OCI-LY1 (cell line): ENCODE data around the gene ZEB1.

ENCODE experiments used
- EZH2 ChIP-seq: fragments of 200-600 bp; sonication (generic), shearing (Covaris generic); IDR thresholded peaks from 2 replicates; pipeline ENCODE4 v1.8.0; 2017; ENCODE audit warnings: borderline replicate concordance, mixed run types, mild to moderate bottlenecking, antibody characterized with exemption, low read length, moderate library complexity, mixed read lengths
- TF ChIP-seq, protein P1 (sequence below): fragments of 200-600 bp; sonication (generic), shearing (Covaris generic); IDR thresholded peaks from 2 replicates; pipeline ENCODE4 v1.5.1; 2017; ENCODE audit warnings: mild to moderate bottlenecking, antibody characterized with exemption, low read length, moderate library complexity, mixed read lengths

DNA sequence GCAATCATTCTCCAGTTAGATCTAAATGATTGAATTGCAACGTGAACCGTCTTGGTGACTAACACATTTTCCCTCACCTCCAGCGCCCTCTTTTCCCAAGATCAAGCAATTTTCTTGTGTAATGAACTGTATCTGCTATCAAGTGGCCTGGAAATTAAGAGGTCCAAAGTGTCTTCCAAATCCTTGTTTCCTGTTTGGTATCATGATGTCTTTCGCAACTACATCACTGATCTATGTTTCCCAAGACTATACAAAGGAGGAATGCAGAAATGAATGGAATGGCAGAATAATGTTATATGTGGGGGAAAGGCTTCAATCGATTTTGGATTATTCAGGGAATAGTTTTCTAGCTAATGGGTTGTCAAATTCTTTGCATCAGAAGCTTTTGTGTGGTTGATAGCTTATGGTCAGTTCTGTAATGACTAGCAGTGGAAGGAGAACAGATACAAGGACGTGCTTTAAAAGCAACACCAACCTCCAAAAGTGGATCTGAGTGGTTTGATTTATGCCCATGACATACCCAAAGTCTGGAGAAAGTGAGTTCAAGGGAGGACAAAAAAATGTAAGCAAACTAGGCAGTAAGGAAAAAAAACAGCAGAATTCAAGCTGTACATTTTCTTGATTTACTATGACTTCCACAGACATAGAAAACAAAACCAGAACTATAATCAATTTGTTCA, 14.6 kb upstream of the ZEB1 start:
- TF ChIP-seq, protein P1, sequence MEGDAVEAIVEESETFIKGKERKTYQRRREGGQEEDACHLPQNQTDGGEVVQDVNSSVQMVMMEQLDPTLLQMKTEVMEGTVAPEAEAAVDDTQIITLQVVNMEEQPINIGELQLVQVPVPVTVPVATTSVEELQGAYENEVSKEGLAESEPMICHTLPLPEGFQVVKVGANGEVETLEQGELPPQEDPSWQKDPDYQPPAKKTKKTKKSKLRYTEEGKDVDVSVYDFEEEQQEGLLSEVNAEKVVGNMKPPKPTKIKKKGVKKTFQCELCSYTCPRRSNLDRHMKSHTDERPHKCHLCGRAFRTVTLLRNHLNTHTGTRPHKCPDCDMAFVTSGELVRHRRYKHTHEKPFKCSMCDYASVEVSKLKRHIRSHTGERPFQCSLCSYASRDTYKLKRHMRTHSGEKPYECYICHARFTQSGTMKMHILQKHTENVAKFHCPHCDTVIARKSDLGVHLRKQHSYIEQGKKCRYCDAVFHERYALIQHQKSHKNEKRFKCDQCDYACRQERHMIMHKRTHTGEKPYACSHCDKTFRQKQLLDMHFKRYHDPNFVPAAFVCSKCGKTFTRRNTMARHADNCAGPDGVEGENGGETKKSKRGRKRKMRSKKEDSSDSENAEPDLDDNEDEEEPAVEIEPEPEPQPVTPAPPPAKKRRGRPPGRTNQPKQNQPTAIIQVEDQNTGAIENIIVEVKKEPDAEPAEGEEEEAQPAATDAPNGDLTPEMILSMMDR, result no peak
- TF ChIP-seq EZH2, result no peak
